HEK293 (cell line): ENCODE data around the gene ILK.

Experiments
- CTCF ChIP-seq: fragments of 450-650 bp; formaldehyde crosslinking; IDR thresholded peaks from 2 replicates; pipeline ENCODE4 v1.5.1; 2016; ENCODE audit warnings: missing biosample characterization, missing genetic modification characterization
- ZNF174 ChIP-seq: fragments of 450-650 bp; formaldehyde crosslinking; IDR thresholded peaks from 2 replicates; pipeline ENCODE4 v1.5.0; 2017; ENCODE audit warnings: missing biosample characterization, mild to moderate bottlenecking, missing genetic modification characterization

- no peak for TF ChIP-seq CTCF (tag by site-specific recombination)
- TF ChIP-seq ZNF174 (tag by site-specific recombination) = no peak
Measured at GRCh38 chr11:6614446-6614845, 10.9 kb downstream of the ILK start.
